ENCODE data around the gene SLC44A1. TPM values are rescaled to one million over a fixed set of nuclear protein-coding genes. Genes with fewer than 3 reads are reported as not detected.

SLC44A1 gene
- total and polyA plus RNA-seq, 2 of the 13 experiments (the other 11 are each of a cell fraction or from before 2014, with no cell fraction given), result 21.4 to 40.8 TPM

GRCh38 chr9:105447814-105448812 is 203.7 kb downstream of the SLC44A1 start, which contains the start of gene FSD1L (continued):
- TF ChIP-seq DZIP1 (CRISPR knock-in tag; IDR thresholded peaks at IDR 0.05) (no peak), RFXAP (CRISPR knock-in tag; IDR thresholded peaks at IDR 0.05; ENCODE audit: borderline replicate concordance) (peak; percentile 62; the same call in 1 of the 2 replicates), AGO2 (optimal IDR thresholded peaks at IDR 0.05; ENCODE audit: low read depth, low read length) (peak; percentile 27), ZNF431 (CRISPR knock-in tag; IDR thresholded peaks at IDR 0.05; ENCODE audit: borderline replicate concordance, low read depth) (peak; percentile 46; the same call in 1 of the 2 replicates), RNF2 (conservative IDR thresholded peaks at IDR 0.05; ENCODE audit: low read depth) (no peak), ZNF501 (CRISPR knock-in tag; IDR thresholded peaks at IDR 0.05) (no peak), ZNF7 (CRISPR knock-in tag; IDR thresholded peaks at IDR 0.05) (no peak), SNAI1 (CRISPR knock-in tag; IDR thresholded peaks at IDR 0.05; ENCODE audit: borderline replicate concordance) (no peak), ATF2 (CRISPR knock-in tag; IDR thresholded peaks at IDR 0.05) (no peak), ZNF281 (CRISPR knock-in tag; IDR thresholded peaks at IDR 0.05; ENCODE audit: borderline replicate concordance) (peak; percentile 83), NR0B2 (CRISPR knock-in tag; IDR thresholded peaks at IDR 0.05) (peak; percentile 50; the same call in 1 of the 2 replicates), CREB1 (IDR thresholded peaks at IDR 0.05) (no peak), CREB1 (CRISPR knock-in tag; IDR thresholded peaks at IDR 0.05) (no peak), MZF1 (CRISPR knock-in tag; IDR thresholded peaks at IDR 0.05; ENCODE audit: borderline replicate concordance) (no peak), ZNF589 (CRISPR knock-in tag; conservative IDR thresholded peaks at IDR 0.05) (no peak), EEA1 (CRISPR knock-in tag; IDR thresholded peaks at IDR 0.05; ENCODE audit: borderline replicate concordance) (peak; percentile 29; the same call in 1 of the 2 replicates), ZNF761 (CRISPR knock-in tag; conservative IDR thresholded peaks at IDR 0.05) (no peak), ZNF768 (CRISPR knock-in tag; IDR thresholded peaks at IDR 0.05) (no peak; the same call in 1 of the 2 replicates), IKZF1 (IDR thresholded peaks at IDR 0.05) (no peak), TFE3 (CRISPR knock-in tag; IDR thresholded peaks at IDR 0.05) (0 out of 2 replicates have a peak, but pooled peaks have one; percentile 19)
